ENCODE results near the gene NT5DC2. TPM values are rescaled to one million over a fixed set of nuclear protein-coding genes. Genes with fewer than 3 reads are reported as not detected.

The NT5DC2 gene
- total RNA-seq, 1 donor from 2014 or later, result 192 TPM

DNA sequence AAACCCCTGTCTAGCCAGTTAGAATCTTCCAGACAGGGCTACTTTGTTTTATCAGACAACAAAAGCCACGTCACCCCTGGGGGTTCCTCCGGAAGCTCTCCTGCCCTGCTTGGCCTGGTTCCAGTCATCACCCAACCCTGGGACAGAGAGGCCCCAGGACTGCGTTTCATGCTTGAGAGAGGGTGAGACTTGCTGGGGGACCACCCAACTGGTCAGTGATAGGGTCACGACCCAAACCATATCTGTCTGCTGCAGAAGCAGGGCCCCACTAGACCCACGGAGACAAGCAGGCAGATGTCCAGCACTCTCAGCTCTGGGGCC lies 1.2 kb downstream of the NT5DC2 start:
- Histone ChIP-seq H3K4me3 (ENCODE audit: low read depth, low read length) (peak overlapping the region; percentile 78), H3K36me3 (ENCODE audit: control insufficient read depth, insufficient read depth, low read length) (no peaks in the 10 kb centered on the region), H3K27me3 (ENCODE audit: control insufficient read depth, insufficient read depth, low read length) (no peaks in the 10 kb centered on the region)
- no peak for DNase-seq (ENCODE audit: low read depth)
- TF ChIP-seq, protein P1, sequence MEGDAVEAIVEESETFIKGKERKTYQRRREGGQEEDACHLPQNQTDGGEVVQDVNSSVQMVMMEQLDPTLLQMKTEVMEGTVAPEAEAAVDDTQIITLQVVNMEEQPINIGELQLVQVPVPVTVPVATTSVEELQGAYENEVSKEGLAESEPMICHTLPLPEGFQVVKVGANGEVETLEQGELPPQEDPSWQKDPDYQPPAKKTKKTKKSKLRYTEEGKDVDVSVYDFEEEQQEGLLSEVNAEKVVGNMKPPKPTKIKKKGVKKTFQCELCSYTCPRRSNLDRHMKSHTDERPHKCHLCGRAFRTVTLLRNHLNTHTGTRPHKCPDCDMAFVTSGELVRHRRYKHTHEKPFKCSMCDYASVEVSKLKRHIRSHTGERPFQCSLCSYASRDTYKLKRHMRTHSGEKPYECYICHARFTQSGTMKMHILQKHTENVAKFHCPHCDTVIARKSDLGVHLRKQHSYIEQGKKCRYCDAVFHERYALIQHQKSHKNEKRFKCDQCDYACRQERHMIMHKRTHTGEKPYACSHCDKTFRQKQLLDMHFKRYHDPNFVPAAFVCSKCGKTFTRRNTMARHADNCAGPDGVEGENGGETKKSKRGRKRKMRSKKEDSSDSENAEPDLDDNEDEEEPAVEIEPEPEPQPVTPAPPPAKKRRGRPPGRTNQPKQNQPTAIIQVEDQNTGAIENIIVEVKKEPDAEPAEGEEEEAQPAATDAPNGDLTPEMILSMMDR (IDR thresholded peaks at IDR 0.05; ENCODE audit: insufficient read depth, low read length, poor library complexity, severe bottlenecking), result no peak

DNA sequence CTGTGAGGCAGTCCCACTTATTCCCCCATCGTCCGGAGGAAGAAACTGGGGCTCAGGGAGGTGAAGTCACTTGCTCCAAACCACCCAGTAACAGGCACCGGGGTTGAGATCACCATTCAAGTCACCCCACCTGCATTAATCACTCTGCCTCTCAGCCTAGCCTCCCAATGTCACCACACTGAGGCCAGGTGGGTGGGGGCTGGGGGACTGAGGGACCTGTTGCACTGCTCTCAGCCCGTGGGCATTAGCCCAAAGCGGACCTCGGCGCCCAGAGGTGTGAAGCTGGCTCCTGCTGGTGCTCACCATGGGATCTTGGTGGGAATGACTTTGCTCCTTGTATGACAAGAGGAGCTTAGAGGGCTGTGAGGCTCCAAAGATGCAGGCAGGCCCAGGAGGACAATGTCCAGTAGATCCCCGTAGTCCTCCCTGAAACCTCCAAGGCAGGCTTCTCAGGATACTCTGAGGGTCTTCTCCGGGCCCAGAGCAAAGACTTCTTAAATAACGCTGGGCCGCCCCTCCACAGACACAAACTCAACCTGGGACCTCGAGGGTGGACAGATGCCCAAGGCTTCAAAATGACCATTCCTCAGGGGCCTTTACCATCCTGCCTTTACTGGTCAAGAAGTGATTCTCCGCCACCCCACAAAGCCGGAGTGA lies 1.7 kb downstream of the NT5DC2 start:
- H3K4me3 ChIP-seq (ENCODE audit: low read depth, low read length), result peak overlapping the region; percentile 78
- no peaks in the 10 kb centered on the region for H3K27me3 ChIP-seq (ENCODE audit: control insufficient read depth, insufficient read depth, low read length)
- no peaks in the 10 kb centered on the region for H3K36me3 ChIP-seq (ENCODE audit: control insufficient read depth, insufficient read depth, low read length)
- no peak for DNase-seq (ENCODE audit: low read depth)
- TF ChIP-seq, protein P1 (IDR thresholded peaks at IDR 0.05; ENCODE audit: insufficient read depth, low read length, poor library complexity, severe bottlenecking), result no peak

DNA sequence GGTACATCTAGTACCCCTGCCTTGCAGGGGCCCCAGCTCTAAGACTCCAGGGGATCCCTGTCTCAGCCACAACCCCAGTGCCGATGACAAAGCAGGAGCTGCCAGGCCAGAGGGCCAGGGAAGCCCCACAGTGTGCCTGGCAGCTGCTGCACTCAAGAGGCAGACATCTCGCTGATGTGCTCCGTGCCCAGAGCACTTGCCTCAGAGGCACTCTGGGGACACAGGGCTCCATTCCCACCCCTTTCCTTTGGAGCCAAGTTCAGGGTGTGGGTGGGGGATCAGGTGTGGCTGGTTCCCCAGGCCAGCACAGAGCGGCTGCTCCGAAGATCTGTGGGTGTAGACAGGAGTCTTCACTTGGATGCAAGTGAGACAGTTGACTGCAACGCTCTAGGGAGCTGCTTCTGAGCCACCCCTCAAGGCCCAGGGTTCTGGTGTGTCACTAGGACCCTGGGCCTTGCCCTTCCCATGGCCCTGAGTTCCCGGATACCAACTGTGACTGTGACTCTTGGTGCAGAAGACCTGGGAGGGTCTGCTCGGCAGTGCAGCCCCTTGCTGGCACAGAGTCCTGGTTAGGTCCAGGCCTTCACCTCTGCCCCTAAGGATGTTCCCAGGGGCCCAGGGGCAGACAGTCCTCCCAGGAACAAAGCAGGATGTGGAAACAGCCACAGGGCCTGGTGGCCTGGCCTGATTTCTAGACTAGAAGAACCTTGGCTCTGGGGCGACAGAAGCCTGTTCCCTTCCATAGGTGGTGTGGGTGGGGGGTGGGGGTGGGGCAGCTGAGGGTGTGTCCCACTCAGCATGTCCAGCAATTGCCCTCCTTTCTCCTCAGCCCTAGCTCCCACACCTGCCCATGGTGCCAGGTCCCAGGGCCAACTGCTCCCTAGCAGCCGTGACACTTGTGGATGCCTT lies 2.5 kb downstream of the NT5DC2 start:
- TF ChIP-seq, protein P1 (IDR thresholded peaks at IDR 0.05; ENCODE audit: insufficient read depth, low read length, poor library complexity, severe bottlenecking), result no peak

DNA sequence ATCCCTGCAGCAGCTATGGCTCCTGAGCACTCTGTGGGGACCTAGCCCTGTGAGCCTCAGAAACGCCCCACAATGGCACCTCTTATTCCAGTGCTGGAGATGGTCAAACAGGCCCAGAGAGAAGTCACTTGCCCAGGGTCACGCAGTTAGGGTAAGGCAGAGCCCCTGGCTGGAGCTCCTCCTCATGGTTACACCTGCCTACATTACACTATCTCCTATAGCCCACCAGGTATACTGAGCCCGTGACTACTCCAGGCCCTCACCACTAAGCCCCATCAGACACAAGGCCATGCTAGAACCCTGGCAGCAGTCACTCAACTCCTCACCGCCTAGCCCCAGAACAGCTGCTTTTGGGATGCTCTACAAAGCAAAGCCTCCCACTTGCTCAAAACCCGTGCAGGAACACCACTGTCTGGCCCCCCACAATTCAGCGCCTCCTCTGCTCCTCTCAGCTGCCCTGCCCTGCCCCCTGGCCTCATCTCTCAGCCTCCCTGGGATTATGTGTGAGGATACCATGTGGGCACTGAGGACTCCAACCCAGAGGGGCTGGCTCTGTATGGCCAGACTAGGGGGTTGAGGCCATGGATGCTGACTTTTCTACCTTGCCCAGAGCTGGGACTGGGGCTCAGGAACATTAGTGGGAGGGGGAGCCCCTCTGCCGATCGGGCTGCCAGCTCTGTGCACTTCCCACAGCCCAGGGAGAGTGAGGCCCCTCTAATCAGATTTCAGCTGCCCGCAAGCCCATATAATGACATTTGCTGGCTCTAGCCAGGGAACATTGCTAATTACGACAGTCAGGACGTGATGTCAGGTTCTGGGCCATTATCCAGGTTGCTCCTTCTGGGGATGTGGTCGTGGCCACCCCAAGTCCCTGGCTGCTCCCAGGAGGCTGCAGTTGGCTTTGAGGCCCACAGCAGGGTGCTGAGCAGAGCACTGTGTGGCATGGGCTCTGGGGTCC lies 4.0 kb downstream of the NT5DC2 start:
- TF ChIP-seq, protein P1 (IDR thresholded peaks at IDR 0.05; ENCODE audit: insufficient read depth, low read length, poor library complexity, severe bottlenecking), result no peak

More for the DNA sequence above, 2.5 kb downstream of the NT5DC2 start:
- Histone ChIP-seq H3K4me3 (ENCODE audit: low read depth, low read length) (no peak overlapping the region), H3K27me3 (ENCODE audit: control insufficient read depth, insufficient read depth, low read length) (no peaks in the 10 kb centered on the region), H3K36me3 (ENCODE audit: control insufficient read depth, insufficient read depth, low read length) (no peaks in the 10 kb centered on the region)
- DNase-seq (ENCODE audit: low read depth), result no peak

DNA sequence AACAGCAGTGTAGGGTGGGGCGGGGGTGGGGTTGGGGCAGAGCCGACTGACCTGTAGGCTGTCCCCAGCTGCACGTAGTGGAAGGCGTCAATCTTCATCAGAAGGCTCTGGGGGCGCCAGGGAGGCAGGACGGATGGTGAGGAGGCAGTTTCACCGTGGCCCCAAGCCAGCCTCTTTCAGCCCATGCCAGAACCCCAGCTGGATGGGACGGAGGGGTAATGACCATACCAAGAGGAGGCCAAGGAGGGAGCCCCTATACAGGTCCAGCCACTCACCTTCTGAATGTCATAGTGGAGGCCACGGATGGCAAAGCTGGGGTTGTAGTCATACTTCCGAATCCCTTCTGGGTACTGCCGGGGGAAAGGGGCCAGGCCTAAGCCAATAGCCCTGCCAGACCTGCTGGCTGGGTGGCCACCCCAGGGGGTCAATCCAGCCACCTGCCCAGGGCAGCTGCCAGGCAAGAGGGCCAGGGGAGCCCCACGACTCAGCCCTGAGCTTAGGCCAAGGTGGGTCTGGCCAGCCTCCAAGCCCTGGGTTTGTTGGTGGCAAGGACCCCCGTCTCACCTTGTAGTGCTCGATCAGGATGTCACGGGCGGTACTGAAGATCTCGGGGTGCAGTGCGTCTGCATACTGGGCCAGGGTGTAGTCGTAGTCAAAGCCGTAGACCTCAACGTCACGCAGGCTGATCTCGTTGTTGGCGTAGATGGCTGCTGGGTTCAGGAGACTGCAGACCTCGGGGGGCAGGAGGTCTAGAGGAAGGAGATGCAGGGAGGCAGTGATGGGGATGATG lies 4.9 kb downstream of the NT5DC2 start:
- peaks cover 3% of the 10 kb centered on the region for H3K36me3 ChIP-seq (ENCODE audit: control insufficient read depth, insufficient read depth, low read length)
- DNase-seq (ENCODE audit: low read depth), result no peak
- TF ChIP-seq, protein P1 (IDR thresholded peaks at IDR 0.05; ENCODE audit: insufficient read depth, low read length, poor library complexity, severe bottlenecking), result no peak
- H3K27me3 ChIP-seq (ENCODE audit: control insufficient read depth, insufficient read depth, low read length), result no peaks in the 10 kb centered on the region
- no peak overlapping the region for H3K4me3 ChIP-seq (ENCODE audit: low read depth, low read length)

More for the DNA sequence above, 4.0 kb downstream of the NT5DC2 start:
- no peak for DNase-seq (ENCODE audit: low read depth)
- Histone ChIP-seq H3K27me3 (ENCODE audit: control insufficient read depth, insufficient read depth, low read length) (no peaks in the 10 kb centered on the region), H3K4me3 (ENCODE audit: low read depth, low read length) (no peak overlapping the region), H3K36me3 (ENCODE audit: control insufficient read depth, insufficient read depth, low read length) (no peaks in the 10 kb centered on the region)
